Measurements from ENCODE around the gene CTIF. TPM values are rescaled to one million over a fixed set of nuclear protein-coding genes. Genes with fewer than 3 reads are reported as not detected.

The CTIF gene
- total RNA-seq, 6 experiments from 2014 or later, result 77.6 to 100 (median 79.2) TPM

DNA sequence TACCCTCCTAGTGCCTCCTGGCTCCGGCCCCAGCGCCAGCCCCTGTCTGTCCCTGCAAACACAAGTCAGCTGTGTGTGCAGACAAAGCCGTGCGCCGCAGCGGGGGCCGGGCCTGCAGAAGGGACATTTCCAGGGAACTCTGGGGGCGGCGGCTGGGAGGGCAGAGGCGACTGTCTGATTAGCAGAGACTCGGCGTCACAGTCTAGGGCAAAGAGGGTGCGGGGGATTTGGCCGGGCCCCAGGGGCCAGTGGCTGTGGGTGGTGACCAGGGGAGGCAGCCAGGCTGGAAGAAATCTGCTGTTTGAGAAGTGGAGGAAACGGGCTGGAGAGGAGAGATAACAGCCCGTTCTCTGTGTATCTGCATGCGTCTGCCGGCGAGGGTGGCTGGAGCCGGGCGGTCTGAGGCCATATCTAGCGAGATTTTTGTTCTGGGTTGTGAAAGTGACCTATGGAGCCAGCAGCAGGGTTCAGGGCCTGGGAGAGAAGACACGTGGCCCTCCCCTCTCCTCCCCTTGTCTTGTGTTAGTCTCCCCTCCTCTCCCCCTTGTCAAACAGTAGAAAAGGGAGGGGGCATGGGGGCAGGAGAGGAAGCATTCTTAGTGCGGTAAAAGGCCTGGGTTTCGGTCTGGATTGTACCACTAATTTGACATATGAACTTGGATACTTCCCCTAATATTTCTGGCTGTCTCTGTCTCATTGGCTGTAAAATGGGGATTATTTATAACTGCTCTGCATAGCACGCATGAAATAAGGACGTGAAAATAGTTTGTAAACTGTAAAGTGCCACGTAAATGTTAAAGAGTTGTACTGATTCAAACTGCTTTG, 242.5 kb downstream of the CTIF start:
- peak overlapping the region; percentile 86 for H3K27ac Mint-ChIP-seq
- peaks cover 6% of the 10 kb centered on the region; the same call in 1 of the 2 replicates for H3K36me3 Mint-ChIP-seq (ENCODE audit: low read depth)
- peaks cover 7% of the 10 kb centered on the region for H3K27me3 Mint-ChIP-seq (ENCODE audit: insufficient read depth)
- TF ChIP-seq, protein P1, sequence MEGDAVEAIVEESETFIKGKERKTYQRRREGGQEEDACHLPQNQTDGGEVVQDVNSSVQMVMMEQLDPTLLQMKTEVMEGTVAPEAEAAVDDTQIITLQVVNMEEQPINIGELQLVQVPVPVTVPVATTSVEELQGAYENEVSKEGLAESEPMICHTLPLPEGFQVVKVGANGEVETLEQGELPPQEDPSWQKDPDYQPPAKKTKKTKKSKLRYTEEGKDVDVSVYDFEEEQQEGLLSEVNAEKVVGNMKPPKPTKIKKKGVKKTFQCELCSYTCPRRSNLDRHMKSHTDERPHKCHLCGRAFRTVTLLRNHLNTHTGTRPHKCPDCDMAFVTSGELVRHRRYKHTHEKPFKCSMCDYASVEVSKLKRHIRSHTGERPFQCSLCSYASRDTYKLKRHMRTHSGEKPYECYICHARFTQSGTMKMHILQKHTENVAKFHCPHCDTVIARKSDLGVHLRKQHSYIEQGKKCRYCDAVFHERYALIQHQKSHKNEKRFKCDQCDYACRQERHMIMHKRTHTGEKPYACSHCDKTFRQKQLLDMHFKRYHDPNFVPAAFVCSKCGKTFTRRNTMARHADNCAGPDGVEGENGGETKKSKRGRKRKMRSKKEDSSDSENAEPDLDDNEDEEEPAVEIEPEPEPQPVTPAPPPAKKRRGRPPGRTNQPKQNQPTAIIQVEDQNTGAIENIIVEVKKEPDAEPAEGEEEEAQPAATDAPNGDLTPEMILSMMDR (IDR thresholded peaks at IDR 0.05), result no peak
- peak overlapping the region; percentile 78 for H3K4me3 Mint-ChIP-seq
- H3K4me1 Mint-ChIP-seq (ENCODE audit: low read depth), result peaks cover 52% of the 10 kb centered on the region
- H3K9me3 Mint-ChIP-seq, result no peaks in the 10 kb centered on the region; the same call in 1 of the 2 replicates
- peak; percentile 35 for DNase-seq

DNA sequence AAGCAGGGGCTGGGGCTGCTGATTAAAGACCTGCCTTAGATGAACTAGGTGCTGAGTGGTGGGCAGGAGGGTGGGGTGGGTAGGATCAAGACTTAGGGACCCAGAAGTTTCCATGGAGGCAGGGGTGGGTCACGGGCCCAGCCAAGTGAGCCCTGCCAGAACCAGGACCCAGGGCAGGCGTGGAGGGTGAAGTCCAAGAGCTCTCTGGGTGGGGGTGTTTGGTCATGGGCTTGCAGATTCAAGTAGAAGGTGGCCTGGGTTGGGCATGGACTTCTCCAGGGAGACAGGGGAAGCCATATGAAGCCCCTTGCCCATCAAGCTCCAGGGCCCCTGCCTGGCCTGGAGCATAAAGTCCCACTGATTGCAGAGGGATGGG, 243.1 kb downstream of the CTIF start:
- Mint-ChIP-seq H3K4me1 (ENCODE audit: low read depth) (peaks cover 54% of the 10 kb centered on the region), H3K36me3 (ENCODE audit: low read depth) (peaks cover 6% of the 10 kb centered on the region; the same call in 1 of the 2 replicates), H3K27me3 (ENCODE audit: insufficient read depth) (peaks cover 7% of the 10 kb centered on the region), H3K27ac (peak overlapping the region; percentile 86), H3K9me3 (no peaks in the 10 kb centered on the region; the same call in 1 of the 2 replicates), H3K4me3 (peak overlapping the region; percentile 78)
- TF ChIP-seq, protein P1 (IDR thresholded peaks at IDR 0.05), result no peak
- DNase-seq, result no peak

DNA sequence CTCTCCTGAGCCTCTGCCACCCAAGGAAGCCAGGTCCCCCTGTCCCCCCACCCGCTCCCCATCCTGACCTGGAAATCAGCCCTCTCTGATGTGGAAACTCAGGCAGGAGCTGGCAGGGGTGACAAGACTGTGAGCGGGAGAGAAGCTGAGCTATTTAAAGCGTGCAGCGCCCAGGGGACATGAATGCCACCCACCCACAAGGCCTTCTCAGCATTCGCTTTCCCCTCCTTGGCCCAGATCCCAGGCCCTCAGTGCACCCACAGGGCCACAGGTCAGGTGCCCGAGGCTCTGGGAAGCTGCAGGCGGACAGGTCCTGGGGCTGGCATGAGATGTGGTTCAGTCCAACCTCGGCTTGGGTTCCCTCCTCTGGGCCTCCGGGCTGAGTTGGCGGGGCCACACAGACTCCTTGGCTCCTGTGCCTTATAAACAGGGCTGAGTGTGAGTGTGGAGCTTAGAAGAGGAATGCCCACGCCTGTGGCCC, 243.6 kb downstream of the CTIF start:
- H3K27me3 Mint-ChIP-seq (ENCODE audit: insufficient read depth), result peaks cover 7% of the 10 kb centered on the region
- no peak overlapping the region for H3K4me3 Mint-ChIP-seq
- H3K27ac Mint-ChIP-seq, result peak overlapping the region; percentile 86
- TF ChIP-seq, protein P1 (IDR thresholded peaks at IDR 0.05), result no peak
- peaks cover 55% of the 10 kb centered on the region for H3K4me1 Mint-ChIP-seq (ENCODE audit: low read depth)
- no peaks in the 10 kb centered on the region; the same call in 1 of the 2 replicates for H3K9me3 Mint-ChIP-seq
- DNase-seq, result peak; percentile 41
- peaks cover 6% of the 10 kb centered on the region; the same call in 1 of the 2 replicates for H3K36me3 Mint-ChIP-seq (ENCODE audit: low read depth)

DNA sequence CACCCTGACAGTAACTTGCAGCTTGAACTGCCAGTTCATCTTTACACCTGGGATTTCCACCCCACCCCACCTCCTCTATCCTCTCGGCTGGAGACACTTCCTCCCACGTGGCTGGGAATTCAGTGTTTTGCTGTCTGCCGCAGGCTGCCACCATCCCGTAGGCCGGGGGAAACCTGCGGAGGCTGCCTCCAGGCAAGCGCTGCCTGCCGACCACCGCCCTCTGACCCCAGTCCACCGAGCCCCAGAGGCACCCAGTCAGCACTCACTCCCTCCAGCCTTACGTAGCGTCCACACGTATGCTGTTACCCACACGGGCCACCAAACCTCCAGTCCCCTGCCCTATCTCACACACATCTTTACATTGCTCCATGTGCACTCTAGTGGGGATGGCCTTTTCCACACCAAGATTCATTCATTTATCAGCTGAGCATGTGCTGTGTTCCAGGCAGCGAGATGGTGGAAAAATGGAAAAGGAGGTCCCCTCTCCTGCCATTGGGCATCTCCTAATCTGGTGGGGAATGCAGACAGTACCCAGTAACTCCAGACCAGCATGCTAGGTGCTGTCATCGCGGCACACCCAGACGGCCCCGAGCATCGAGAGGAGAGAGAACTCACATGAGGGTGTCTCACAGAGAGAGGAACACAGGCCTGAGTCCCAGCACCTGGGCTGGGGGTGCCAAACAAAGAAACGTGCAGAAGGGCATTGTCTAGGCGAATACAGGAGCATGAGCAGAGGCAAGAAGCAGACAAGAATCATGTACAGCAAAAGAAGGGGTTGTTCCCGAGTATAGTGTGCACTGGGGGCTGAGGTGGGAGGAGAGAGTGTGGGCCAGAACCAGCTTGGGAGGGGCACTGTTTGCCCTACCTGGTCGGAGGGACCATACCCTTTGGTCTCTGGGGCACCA, 245.0 kb downstream of the CTIF start:
- Mint-ChIP-seq H3K27ac (no peak overlapping the region; the same call in 1 of the 2 replicates), H3K4me3 (no peak overlapping the region), H3K4me1 (ENCODE audit: low read depth) (peaks cover 52% of the 10 kb centered on the region), H3K36me3 (ENCODE audit: low read depth) (peaks cover 16% of the 10 kb centered on the region), H3K9me3 (no peaks in the 10 kb centered on the region; the same call in 1 of the 2 replicates), H3K27me3 (ENCODE audit: insufficient read depth) (peaks cover 7% of the 10 kb centered on the region)
- no peak for DNase-seq
- TF ChIP-seq, protein P1 (IDR thresholded peaks at IDR 0.05), result no peak

DNA sequence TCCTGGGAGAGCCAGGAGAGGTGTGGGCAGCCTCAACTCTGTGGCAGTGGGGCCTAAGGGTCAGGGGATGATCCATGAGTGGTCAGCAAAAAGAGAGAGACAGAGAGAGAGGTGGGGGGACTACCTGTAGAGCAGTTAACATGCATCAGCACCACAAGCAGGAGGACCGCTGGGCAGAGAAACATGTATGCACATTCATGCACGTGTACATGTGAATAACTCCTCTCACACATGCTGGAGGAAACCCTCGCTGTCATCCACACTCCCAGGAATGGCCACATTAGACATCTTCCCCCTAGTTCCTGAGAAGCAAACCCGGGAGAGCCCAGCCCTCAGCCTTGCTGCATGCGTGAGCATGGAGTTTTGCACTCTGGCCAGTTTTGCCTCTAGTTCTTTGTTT, 245.8 kb downstream of the CTIF start:
- H3K4me3 Mint-ChIP-seq, result no peak overlapping the region

More for the DNA sequence above, 245.8 kb downstream of the CTIF start:
- TF ChIP-seq, protein P1 (IDR thresholded peaks at IDR 0.05), result no peak
- peaks cover 49% of the 10 kb centered on the region for H3K4me1 Mint-ChIP-seq (ENCODE audit: low read depth)
- H3K9me3 Mint-ChIP-seq, result no peaks in the 10 kb centered on the region; the same call in 1 of the 2 replicates
- H3K27me3 Mint-ChIP-seq (ENCODE audit: insufficient read depth), result peaks cover 9% of the 10 kb centered on the region
- H3K36me3 Mint-ChIP-seq (ENCODE audit: low read depth), result peaks cover 24% of the 10 kb centered on the region
- H3K27ac Mint-ChIP-seq, result no peak overlapping the region
- no peak for DNase-seq
